Adrenal gland (tissue), 5 donors: ENCODE results near the gene MRPL55.

Experiments
- POLR2A ChIP-seq, 2 donors: fragments of 450-650 bp; IDR thresholded peaks; one replicate each; pipeline ENCODE4 v1.6.1; 2017; ENCODE audit warnings: antibody characterized with exemption in 2 of 2, mild to moderate bottlenecking in 2 of 2, moderate library complexity in 1 of 2
- TF ChIP-seq, protein P1 (sequence below), 6 experiments: fragments of 450-650 bp in 4 of 6; fragments of 200-600 bp in 2 of 6; sonication (generic) in 1 of 6; IDR thresholded peaks; 1 replicate in 5 of 6; 2 replicates in 1 of 6; pipeline versions ENCODE4 v1.5.1 to v1.8.0; 2016 to 2021; ENCODE audit warnings: antibody characterized with exemption in 6 of 6, mild to moderate bottlenecking in 2 of 6, moderate library complexity in 1 of 6
- donor health status: DM: no; HTN: no; CAD: no.

DNA sequence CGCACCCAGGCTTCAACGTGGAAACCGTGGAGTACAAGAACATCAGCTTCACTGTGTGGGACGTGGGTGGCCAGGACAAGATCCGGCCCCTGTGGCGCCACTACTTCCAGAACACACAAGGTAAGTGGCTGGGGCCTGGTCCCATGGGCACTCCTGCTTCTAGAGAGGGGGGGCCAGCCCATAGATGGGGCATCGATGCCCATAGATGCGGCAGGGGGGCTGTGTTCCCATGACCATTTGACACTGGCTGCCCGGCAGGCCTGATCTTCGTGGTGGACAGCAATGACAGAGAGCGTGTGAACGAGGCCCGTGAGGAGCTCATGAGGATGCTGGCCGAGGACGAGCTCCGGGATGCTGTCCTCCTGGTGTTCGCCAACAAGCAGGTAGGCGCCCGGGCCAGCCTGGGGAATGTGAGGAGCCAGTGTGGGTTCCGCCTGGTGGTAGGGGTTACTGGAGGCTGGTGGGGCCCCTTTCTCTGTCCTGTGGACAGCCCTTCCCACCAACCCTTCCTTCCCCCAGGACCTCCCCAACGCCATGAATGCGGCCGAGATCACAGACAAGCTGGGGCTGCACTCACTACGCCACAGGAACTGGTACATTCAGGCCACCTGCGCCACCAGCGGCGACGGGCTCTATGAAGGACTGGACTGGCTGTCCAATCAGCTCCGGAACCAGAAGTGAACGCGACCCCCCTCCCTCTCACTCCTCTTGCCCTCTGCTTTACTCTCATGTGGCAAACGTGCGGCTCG lies 11.6 kb downstream of the MRPL55 start:
- TF ChIP-seq, protein P1, sequence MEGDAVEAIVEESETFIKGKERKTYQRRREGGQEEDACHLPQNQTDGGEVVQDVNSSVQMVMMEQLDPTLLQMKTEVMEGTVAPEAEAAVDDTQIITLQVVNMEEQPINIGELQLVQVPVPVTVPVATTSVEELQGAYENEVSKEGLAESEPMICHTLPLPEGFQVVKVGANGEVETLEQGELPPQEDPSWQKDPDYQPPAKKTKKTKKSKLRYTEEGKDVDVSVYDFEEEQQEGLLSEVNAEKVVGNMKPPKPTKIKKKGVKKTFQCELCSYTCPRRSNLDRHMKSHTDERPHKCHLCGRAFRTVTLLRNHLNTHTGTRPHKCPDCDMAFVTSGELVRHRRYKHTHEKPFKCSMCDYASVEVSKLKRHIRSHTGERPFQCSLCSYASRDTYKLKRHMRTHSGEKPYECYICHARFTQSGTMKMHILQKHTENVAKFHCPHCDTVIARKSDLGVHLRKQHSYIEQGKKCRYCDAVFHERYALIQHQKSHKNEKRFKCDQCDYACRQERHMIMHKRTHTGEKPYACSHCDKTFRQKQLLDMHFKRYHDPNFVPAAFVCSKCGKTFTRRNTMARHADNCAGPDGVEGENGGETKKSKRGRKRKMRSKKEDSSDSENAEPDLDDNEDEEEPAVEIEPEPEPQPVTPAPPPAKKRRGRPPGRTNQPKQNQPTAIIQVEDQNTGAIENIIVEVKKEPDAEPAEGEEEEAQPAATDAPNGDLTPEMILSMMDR (IDR thresholded peaks at IDR 0.05), result no peak
- no peak for TF ChIP-seq POLR2A (IDR thresholded peaks at IDR 0.05)
